ENCODE data around the gene C16orf78.

- TF ChIP-seq EZH2 (IDR thresholded peaks at IDR 0.05) (no peak), POLR2AphosphoS5 (IDR thresholded peaks at IDR 0.05; ENCODE audit: borderline replicate concordance, low read depth, low read length) (no peak)
Observed at GRCh38 chr16:49366669-49367068, 6.9 kb upstream of the C16orf78 start.
